WTC11 (cell line): Measurements from ENCODE around the gene SRSF2.

Experiments
- ATF6 ChIP-seq: sonication (generic); formaldehyde crosslinking; IDR thresholded peaks from 2 replicates; pipeline ENCODE4 v1.8.1; 2023; ENCODE audit warnings: mild to moderate bottlenecking, missing genetic modification reagents
- CREB1 ChIP-seq: sonication (generic); formaldehyde crosslinking; IDR thresholded peaks from 2 replicates; pipeline ENCODE4 v1.8.0; 2023; ENCODE audit warnings: mild to moderate bottlenecking, missing genetic modification reagents
- CTCF ChIP-seq: fragments of 200-600 bp; IDR thresholded peaks from 2 replicates; pipeline ENCODE4 v1.8.0; 2022; ENCODE audit warnings: antibody characterized with exemption
- ELF4 ChIP-seq: sonication (generic); formaldehyde crosslinking; IDR thresholded peaks from 2 replicates; pipeline ENCODE4 v1.8.1; 2022; ENCODE audit warnings: low read depth, mild to moderate bottlenecking, moderate library complexity, missing genetic modification reagents
- SP1 ChIP-seq: sonication (generic); formaldehyde crosslinking; conservative IDR thresholded peaks from 2 replicates; pipeline ENCODE4 v1.8.1; 2022; ENCODE audit warnings: missing genetic modification reagents
- ZNF121 ChIP-seq: sonication (generic); formaldehyde crosslinking; IDR thresholded peaks from 2 replicates; pipeline ENCODE4 v1.8.0; 2023; ENCODE audit warnings: missing genetic modification reagents
- ZNF232 ChIP-seq: sonication (generic); formaldehyde crosslinking; IDR thresholded peaks from 2 replicates; pipeline ENCODE4 v1.8.0; 2022; ENCODE audit warnings: mild to moderate bottlenecking, missing genetic modification reagents
- ZNF263 ChIP-seq: sonication (generic); formaldehyde crosslinking; IDR thresholded peaks from 2 replicates; pipeline ENCODE4 v1.8.1; 2022; ENCODE audit warnings: low read depth, mild to moderate bottlenecking, moderate library complexity, missing genetic modification reagents
- ZNF425 ChIP-seq: fragments of 250-450 bp; sonication (Bioruptor Pico); conservative IDR thresholded peaks from 2 replicates; pipeline ENCODE4 v1.9.0; 2021; ENCODE audit warnings: mild to moderate bottlenecking
- TF ChIP-seq, protein P1 (sequence below): sonication (generic); formaldehyde crosslinking; IDR thresholded peaks from 2 replicates; pipeline ENCODE4 v1.8.1; 2023; ENCODE audit warnings: mild to moderate bottlenecking, missing genetic modification reagents, borderline replicate concordance

- TF ChIP-seq CTCF: no peak
- no peak for TF ChIP-seq ATF6 (CRISPR knock-in tag)
- peak; percentile 90 for TF ChIP-seq SP1 (CRISPR knock-in tag)
- no peak for TF ChIP-seq ZNF263
- TF ChIP-seq ZNF425: no peak
- no peak for TF ChIP-seq ELF4 (CRISPR knock-in tag)
- TF ChIP-seq ZNF121 (CRISPR knock-in tag): no peak
- TF ChIP-seq CREB1 (CRISPR knock-in tag): peak; percentile 66; the same call in 1 of the 2 replicates
- no peak; the same call in 1 of the 2 replicates for TF ChIP-seq ZNF232 (CRISPR knock-in tag)
- TF ChIP-seq, protein P1, sequence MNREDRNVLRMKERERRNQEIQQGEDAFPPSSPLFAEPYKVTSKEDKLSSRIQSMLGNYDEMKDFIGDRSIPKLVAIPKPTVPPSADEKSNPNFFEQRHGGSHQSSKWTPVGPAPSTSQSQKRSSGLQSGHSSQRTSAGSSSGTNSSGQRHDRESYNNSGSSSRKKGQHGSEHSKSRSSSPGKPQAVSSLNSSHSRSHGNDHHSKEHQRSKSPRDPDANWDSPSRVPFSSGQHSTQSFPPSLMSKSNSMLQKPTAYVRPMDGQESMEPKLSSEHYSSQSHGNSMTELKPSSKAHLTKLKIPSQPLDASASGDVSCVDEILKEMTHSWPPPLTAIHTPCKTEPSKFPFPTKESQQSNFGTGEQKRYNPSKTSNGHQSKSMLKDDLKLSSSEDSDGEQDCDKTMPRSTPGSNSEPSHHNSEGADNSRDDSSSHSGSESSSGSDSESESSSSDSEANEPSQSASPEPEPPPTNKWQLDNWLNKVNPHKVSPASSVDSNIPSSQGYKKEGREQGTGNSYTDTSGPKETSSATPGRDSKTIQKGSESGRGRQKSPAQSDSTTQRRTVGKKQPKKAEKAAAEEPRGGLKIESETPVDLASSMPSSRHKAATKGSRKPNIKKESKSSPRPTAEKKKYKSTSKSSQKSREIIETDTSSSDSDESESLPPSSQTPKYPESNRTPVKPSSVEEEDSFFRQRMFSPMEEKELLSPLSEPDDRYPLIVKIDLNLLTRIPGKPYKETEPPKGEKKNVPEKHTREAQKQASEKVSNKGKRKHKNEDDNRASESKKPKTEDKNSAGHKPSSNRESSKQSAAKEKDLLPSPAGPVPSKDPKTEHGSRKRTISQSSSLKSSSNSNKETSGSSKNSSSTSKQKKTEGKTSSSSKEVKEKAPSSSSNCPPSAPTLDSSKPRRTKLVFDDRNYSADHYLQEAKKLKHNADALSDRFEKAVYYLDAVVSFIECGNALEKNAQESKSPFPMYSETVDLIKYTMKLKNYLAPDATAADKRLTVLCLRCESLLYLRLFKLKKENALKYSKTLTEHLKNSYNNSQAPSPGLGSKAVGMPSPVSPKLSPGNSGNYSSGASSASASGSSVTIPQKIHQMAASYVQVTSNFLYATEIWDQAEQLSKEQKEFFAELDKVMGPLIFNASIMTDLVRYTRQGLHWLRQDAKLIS (CRISPR knock-in tag): no peak
Measured at GRCh38 chr17:76726231-76726775, 10.8 kb downstream of the SRSF2 start, which contains the start of gene JMJD6.
